HG03159 (cell line): ENCODE data around the gene NEMP1.
"Not testable (repeated sequence)": the region's sequence is repeated elsewhere in the genome, so short reads cannot be mapped to it uniquely, and the experiment has no call there.

ENCODE experiments used
- ATAC-seq: cut with Tn5 transposase; IDR thresholded peaks from one replicate; pipeline ENCODE4 v1.9.1; 2021; ENCODE audit warnings: mild to moderate bottlenecking, moderate library complexity; ENCODE audit not compliant: unreplicated experiment

The NEMP1 gene, protein sequence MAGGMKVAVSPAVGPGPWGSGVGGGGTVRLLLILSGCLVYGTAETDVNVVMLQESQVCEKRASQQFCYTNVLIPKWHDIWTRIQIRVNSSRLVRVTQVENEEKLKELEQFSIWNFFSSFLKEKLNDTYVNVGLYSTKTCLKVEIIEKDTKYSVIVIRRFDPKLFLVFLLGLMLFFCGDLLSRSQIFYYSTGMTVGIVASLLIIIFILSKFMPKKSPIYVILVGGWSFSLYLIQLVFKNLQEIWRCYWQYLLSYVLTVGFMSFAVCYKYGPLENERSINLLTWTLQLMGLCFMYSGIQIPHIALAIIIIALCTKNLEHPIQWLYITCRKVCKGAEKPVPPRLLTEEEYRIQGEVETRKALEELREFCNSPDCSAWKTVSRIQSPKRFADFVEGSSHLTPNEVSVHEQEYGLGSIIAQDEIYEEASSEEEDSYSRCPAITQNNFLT

DNA sequence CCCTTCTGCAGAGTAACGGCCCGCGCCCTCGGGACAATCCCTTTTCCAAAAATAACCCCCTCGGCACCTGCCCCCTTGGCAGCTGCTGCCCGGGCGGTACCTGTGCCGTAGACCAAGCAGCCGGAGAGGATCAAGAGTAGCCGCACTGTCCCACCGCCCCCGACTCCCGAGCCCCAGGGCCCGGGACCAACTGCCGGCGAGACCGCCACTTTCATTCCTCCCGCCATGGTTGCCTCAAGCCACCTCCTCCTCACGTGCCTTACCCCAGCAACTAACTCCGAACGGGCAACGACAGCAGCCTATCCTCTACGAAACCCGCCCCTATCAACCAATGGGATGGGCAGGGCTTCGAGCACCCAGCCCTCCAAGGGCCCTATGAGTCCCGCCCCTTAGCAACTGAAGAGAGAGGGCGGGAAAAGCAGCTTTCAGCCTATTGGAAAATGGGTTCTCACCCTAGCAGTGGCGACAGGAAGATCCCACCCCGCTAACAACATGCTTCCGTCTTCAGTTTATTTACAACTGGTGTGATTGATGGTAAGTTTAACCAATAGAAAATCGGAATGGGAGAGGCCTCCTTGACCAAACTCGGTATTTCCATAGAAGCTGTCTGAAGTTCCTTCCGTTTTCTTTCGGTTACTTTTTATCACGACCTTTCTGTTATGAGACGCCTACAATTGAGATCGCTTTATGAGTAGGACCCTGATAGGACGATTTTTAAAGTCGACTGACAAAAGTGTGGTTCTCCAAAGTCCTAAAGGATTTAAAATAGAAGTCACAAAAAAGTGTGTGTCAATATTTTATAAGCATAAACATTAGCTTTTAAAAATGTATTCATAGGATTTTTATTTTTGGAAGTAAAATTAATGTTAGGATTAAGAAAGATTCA, at the start of gene NEMP1:
TSS of gene NEMP1 (minus strand) at position 273 of the 886 bp plus-strand sequence. CDS start at position 227, 46 bp downstream.
- peak; percentile 96 for ATAC-seq

DNA sequence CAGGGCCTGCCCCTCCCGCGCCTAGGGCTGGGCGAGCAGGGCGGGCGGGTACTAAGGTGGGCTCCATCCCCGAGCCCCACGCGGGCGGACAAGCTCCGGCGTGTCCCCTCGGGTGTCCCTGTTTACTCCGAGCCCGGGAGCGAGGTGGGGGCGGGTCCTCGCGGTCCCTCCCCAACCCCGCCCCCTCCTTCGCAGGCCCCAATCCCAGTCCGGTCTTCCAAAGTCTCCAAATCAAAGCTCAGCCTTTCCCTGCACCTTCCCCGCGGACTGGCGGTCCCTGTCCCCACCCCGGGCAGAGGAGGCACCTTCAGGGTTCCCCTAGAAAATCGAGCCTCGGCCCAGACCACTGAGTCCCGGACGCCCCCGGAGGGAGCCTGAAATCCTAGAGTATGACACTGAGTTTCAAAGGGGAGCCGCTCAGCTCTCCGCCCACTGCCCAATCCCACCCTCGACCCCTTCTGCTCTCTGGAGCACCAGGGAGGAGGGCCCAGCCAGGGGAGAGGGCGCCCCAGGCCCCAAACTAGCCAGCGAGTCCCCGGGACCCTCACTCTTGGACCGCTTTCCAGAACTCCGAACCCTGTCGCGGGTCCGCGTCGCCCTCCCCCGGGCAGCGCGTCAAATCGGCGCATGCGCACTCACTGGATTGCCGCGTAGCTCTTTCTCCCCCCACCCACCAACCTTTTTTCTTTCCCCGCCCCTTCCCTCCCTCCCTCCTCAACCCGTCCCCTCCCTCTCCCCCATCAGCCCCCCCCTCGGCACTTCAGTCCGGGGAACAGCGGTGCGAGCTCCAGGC, 49.3 kb upstream of the NEMP1 start, which contains the start of gene LRP1:
TSS of gene LRP1 (plus strand) at position 758 of the 793 bp plus-strand sequence. CDS start 482 bp downstream, outside the sequence.
- ATAC-seq = no peak

DNA sequence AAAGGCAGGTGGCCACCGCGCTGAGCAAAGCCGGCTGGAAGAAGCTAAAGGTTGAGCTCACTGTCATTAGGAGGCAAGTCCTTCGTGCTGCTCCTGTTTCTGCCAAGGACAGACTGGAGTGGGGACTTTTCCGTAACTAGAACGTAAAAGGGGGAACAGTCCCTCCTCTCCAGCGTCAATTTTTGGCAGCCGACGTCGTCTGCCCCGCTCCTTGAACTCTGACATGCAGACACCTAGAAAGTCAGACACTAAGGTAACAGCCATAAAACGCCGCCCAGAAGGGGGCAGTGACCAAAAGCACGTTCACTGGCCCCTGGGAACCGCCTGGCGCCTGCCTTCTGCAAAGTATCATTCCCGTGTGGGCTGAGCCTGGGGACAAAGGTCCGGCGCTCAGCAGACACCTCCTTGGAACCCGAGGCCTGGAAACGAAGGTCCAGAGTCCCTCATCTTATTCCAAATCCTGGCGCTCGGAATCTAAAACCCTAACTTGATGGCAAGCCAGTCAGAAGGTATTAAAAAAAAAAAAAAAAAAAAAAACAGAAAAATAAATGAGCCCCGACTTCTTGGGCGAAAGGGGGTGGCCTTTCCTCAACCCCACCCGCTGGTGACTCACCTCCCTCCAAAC, 48.6 kb upstream of the NEMP1 start:
- no peak for ATAC-seq

DNA sequence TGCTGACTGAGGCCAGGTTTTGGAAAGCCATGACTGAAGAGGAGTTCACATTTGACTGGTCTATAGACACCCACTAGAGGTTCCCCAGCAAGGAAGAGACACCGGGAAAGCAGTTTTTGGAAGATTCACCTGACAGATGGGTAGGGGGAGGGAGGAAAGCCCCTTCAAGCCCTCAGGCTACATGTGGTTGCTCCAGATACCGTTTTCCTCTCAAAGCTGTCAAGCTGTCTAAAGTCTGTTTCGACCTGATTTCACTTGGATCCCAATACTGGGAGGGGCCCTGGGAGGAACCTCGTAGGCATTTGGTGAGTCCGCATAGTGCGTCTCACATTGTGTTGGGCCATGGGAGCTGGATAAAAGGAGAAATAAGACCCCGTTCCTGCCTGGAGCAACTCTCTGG, 48.0 kb upstream of the NEMP1 start:
- no peak for ATAC-seq

DNA sequence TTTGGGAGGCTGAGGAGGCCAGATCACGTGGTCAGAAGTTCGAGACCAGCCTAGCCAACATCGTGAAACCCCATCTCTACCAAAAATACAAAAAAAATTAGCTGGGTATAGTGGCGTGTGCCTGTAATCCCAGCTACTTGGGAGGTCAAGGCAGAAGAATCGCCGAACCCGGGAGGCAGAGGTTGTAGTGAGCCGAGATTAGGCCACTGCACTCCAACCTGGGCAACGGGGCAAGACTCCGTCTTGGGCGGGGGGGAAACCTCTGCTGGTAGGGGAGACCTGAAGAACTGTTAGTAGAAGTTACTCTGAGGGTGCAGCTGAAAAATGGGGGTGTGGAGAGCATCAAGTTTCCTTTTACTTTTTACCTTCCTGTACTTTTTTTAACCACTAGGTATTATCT, 47.5 kb upstream of the NEMP1 start:
- ATAC-seq = no peak

DNA sequence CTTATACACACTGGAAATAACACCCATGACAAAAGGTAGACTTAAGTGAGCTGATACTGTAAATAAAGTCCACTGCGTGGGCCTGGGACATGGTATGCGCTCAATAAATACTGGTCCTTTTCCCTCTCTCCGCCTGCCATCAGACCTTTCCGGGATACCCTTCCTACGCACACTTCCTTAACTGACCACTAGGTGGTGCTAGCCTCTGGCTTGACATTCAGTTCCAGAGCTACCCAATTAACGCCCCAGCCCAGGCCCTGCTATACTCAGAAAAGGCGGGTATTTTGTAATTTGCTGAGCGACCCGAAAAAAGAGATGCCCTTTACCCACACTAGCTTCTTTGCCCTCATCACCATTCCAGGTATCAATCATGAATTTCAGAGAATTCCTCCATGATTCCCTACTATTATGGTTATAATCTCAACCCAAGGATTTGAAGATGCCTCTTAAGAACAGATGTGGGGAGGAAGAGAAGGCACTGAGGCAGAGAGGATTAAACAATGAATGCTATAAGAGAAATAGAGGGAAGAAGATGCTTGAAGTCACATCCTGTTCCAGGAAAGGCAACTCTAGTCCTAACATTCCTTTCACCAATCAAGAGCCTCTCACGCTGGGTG, 45.8 kb upstream of the NEMP1 start:
- ATAC-seq = no peak

DNA sequence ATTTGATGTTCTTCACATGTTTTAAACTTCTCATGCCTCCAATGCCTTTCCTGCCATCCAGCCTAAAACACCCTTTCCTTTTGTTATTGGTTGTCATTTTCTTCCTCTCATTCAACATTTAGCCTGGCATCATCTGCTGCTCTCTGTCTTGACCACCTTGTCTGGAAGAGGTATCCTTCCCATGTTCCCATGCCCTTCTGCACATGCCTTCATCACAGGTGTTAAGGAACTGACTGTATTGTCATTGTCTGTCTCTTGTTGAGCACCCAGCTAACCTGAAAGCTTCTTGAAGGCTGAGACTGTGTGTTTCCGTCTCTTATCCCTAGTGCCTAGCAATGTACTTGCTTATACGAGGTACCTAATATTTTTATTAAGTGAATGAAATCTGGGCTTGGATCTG, 45.2 kb upstream of the NEMP1 start:
- ATAC-seq = no peak

DNA sequence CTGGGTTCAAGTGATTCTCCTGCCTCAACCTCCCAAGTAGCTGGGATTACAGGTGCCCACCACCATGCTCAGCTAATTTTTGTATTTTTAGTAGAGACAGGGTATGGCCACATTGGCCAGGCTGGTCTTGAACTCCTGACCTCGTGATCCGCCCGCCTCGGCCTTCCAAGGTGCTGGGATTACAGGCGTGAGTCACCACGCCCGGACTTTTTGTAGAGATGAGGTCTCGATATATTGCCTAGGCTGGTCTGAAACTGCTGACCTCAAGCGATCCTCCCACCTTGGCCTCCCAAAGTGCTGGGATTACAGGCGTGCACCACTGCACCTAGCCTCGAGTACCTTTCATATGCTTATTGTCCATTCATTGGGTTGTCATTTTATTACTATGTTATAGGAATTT, 42.1 kb upstream of the NEMP1 start:
- not testable (repeated sequence) for ATAC-seq

DNA sequence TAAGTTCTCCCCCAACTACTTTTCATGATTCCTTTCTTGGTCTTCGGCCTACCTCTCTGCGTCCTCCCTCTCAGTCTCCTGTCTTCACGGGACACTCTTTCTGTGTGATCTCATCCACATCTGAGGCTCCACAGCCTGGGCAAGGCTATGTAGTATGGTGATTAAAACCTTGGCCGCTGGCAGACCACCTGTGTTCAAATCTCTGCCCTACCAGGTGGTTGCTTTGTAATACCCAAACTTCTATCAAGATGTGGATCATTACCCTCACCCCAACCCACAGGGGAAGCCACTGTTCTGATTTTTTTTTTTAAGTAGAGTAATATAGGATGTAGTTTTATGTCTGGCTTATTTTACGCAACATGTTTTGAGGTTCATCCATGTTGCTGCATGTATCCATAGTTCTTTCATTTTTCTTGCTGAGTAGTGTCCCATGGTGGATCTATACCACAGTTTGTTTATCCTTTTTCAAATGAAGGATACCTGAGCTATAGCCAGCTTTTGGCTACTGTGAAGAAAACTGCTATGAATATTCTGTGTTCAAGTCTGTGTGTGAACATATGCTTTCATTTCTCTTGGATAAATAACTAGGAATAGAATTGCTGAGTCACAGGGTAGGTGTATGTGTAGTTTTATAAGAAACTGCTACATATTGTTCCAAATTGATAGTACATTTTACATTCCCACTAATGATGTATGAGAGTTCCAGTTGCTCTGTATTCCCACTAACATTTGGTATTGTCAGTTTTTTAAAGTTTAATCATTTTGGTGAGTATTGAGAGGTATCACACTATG, 40.9 kb upstream of the NEMP1 start:
- no peak for ATAC-seq

DNA sequence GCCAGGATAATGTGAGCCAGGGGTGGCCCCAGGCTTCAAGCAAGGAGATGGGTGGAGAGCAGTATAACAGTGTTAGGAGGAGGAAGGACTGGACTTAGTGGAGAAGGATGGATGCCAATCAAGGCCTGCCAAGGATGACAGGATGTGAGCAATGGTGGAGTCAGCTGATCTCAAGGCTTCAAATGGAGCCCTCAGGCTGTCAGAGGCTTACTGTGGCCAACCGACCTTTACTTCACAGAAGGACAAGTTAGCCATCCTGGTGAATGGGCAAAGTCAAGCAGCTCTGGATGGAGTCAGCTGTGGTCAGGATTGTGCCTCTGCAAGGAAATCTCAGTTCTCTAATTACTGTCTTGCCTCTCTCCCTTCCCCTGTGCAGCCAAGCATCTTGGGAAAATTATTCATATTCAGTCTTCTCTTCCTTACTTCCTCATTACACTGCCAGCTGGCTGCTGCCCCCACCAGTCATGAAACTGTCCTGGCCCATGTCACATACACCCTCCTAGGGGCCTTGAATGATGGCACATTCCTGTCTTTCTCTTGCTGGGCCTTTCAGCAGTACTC, 40.2 kb upstream of the NEMP1 start:
- no peak for ATAC-seq

DNA sequence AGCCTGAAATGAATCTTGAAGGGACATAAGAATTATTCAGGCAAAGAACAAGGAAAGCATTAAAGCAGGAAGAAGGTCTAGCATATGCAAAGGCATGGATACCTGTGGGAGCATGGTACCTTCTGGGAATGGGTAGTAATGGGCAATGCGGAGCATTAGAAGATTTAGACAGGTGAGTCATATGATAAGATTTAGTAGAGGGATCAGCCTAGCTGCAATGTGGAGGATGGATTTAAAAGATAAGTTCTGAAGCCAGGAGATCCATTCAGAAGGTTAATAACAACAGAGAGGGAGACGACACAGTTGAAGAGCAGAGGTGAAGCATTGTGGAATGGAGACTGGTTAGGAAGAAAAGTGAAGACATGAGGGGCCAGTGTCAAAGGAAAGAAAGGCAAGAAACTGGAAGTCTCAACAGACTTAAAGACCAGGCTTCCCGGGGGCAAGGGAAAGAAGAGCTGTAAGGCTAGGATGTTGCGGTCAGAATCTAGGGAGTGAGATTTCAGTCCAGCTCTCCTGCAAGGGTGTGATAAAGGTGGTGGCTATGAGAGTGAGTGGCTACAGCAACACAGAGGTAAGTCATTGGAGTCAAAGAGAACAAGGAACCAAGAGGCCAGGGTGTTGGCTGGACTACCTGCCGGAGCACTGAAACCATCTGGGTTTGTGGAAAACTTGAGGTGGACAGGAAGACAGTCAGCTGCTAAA, 38.1 kb upstream of the NEMP1 start:
- ATAC-seq = no peak

DNA sequence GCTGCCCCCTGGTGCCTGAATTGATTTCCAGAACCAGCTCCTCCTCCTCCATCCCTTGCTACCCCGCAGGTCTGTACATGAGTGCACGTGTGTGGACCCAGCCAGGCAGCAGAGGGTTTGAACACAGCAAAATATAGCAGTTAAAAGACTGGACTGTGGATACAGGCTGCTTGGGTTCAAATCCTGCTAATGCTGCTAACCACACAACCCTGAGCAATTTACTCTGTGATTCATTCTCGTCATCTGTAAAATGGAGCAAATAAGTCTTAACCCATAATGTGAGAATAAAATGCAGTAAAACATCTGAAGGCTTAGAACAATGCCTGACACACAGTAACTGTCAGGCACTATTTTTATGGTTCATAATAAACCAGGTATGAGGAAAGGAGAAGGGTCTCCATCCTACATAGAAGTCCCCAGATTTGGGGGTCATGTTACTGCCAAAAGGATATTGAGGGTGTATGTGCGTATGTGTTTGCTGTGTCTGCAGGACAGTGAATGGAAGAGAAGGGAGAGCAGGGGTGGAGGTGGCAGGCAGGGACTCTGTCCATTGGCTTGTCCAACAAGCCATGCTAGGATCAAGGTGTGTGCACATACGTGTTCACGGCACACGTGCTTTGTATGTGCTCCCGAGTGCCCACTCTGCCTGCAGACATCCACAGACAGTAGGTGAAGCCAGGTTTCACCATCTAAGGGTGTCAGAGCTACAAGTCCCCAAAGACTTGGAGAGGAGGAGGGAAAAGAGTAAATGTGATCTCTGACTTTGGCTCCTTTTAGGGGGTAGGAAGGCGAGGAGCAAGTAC, 34.1 kb upstream of the NEMP1 start:
- no peak for ATAC-seq

DNA sequence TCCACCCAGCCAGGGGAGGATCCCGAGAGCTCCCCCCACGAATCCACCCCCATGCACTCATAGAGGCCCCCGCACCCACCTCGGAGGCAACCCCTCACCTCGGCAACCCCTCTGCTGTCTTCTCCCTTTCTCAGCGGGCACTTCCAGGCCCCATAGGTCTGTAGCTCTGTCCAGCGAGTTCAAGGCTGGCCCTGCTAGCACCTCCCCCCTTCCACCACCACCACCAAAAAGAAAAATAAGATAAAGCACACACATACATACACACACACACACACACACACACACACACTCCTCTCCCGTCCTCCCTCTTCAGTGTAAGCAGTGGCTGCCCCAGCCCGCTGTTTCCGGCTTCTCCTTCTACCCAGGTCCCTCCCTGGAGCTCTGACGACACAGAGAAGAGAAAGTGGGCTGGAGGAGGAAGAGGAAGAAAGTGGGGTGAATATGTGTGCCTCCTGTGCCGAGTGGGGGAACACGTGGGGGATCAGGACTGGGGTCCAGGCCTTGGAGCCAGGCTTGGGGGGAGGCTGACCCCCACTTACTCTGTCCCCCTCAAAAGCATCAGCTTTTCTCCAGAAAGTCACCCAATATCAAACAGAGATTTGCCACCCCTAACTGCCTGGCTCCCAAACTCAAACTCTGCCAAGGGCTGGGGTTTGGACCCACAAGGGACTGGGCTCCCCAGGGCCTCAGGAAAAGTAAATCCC, 32.6 kb upstream of the NEMP1 start, which contains the start of gene STAT6:
TSS of gene STAT6 (minus strand) at position 332 of the 704 bp plus-strand sequence. CDS start 3,084 bp downstream, outside the sequence.
- peak; percentile 56 for ATAC-seq

DNA sequence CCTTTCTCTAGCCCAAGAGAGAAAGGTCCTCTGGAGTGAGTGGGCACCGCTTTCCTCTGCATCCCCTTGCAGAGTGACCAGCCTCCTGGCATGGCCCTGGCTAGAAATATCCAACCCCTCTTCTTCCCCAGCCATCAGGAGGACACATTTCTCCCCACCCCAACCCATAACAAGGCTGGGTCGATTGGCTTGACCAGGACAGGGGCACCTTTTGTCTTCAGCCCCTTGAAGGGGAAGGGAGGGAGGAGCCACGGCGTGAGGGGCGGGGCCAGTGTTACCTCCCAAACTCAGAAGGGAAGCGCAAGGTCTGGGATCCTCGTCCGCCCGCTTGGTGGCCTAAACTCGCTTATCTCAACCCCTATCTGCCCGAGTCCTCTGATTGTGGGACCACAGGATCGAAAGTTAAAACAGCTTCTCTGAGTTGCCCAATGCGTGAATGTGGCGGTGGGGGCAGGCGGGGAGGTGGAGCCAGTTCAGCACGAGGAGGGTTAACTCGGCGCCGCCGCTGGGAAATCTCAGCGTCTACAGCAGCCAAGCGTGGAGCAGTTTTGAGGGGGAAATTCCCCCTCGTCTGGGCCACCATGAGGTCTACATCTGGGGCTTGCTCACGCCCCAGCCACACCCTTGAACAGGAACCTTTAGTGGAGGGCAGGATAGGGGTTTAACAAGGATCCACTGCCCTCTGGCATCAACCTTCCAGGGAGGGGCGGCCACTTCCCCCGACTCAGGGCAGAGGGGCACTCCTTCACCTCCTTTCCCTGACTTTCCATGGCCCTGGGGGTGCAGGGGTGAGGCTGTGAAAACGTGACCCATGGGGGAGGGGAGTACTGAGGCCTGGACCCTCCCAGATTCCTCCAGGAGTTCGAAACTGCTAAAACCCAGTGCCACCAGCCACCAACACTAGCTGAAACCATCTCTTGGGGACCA, 31.8 kb upstream of the NEMP1 start:
- peak; percentile 50 for ATAC-seq

DNA sequence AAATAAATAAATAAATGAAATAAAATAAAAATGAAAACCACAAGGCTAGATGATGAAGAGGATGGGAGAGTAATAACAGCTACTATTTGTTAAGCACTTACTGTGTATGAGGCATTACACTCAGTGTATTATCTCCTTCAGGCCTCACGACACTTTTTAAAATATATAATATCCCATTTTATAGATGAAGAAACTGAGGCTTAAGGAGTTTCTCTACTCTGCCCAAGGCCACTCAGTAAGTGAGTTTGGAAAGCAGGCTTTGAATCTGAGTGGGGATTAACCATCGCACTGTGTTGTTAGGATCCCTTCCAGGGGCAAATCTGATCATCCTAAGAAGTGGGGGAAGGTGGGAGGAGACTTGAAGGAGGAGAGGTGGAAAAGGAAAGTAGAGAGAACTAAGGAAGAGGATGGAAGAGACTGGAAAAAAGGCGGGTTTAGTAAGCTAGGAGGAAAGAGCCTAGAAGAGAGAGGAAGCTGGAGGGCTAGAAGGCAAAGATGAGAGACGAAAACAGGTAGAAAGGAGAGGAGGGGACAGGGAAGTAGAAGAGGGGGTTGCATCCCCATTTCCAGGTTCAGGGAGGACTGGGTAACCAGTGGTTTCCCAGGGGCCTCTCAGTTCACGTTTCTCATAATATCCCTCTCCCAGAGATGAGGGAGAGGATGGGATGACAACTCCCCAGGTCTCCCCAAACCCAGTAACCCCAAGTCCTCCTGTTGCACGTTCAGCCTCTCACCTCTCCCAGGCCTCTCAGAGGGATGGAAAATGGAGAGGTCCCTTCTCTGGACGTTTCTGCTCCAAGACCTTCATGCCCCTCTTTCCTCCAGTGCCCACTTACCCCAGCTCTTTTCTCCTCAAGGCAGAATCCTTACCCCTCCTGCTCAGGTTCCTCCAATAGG, 30.9 kb upstream of the NEMP1 start:
- ATAC-seq = no peak
